IPS-11a (cell line): ENCODE data around the gene NCOA7.
"Not testable (repeated sequence)": the region's sequence is repeated elsewhere in the genome, so short reads cannot be mapped to it uniquely, and the experiment has no call there.

Experiments used
- H3K4me3 ChIP-seq: one replicate; pipeline ENCODE4 v1.5.1; 2013; ENCODE audit warnings: low read depth, low read length, control low read depth

Gene NCOA7

DNA sequence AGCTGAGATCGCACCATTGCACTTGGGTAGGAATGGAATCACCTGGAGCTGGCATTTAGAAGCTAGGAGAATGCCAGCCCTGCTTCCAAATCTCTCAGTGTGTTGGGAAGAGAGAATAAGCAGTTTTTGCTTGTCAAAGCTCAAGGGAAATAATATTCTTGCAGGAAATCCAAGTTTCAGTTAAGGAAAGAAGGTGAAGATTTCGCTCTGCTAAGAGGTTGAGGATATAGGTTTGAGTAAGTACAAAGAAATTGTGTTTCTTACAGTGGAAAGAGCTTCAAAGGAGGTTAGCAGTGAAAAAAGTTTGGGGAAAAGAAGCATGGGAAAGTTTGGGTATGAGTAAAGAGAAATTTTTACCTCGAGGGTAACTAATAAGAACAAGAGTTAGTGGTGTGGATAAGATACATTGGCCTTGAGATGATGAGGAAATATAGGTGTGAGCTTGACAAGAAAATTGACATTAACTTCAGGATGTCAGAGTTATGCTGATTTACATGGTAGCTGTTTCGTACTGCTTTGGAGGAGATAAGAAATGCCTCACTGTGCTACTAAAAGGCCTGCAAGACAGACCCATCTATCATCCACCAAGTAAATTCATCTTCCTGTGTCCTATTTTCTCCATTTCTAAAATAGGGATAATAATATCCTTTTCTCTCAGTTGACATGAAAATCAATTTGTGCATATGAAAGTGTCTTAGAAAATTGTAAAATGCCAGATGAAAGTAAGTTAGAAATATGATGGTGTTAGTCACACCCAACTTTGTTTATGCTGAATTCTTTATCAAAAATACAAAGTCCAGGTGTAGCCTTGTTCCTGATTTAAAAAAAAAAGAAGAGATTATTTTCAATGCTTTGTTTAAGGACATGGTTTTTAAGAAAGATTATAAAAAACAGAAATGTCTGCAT lies 153.0 kb downstream of the NCOA7 start:
- H3K4me3 ChIP-seq, result no peak overlapping the region

DNA sequence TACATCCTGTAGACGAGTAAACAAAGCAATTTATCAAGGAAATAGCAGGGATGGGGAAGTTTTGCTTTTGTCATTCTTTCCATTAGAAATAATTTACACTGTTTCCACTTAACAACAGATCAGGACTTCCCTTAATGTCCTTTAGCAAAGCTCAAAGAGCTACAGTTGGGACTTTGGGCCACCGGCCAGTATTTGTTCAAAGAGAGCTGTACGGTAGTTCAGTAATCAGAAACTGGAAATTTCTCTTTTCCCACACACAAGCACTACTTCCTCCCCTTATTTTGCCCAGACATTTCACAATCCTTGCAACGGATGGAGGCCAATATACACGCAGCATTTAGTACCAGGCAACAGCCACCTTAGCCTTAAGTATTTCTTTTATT lies 153.7 kb downstream of the NCOA7 start:
- H3K4me3 ChIP-seq, result no peak overlapping the region

DNA sequence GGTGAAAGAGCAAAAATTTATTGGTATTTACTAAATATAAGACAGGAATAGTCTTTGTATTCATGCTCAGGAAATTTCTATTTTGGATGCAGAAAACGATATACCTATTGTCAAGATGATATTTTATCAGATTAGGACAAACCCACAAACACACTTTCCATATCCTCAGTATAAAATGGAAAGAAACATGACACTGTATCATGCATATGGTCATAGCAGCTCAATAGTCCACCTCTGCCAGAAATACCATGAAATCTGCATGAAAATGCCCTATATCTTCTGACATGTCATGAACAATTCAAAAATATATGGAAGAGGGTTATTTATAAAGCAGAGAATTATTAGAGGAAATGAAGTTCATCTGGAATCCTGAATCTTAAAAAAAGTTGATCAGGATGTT lies 154.1 kb downstream of the NCOA7 start:
- no peak overlapping the region for H3K4me3 ChIP-seq

DNA sequence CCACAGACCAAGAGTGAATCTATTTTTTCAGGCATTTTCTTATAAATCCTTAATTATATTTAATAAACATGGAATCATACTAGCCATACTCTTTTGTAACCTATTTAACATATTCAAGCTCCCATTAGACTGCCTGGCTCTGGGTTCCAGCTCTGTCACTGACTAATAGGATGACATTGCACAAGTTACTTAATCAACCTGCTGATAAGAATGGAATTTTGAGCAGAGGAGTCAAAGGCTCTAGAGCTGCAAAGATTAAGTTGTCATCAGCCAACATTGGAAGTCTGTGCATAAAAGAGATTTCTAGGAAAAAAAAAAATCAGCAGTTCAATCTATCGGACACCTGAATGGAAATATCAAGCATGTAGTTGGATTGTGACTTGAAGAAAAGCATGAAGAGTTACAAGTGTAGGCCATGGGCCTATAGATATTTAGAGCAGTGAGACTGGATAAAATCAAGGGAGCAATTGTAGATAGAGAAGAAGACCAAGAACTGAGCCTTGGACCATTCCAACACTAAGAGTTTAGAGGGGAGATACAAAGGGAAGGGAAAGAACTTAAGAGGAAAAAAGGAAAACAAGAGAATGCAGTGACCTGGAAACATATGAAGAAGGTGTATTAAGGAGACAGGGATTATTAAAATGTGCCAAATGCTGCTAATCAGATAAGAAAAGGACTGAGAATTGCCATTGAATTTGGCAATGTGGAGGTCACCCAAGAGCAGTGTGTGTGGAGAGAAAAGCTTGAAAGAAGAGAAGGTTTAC lies 154.8 kb downstream of the NCOA7 start:
- H3K4me3 ChIP-seq, result no peak overlapping the region

DNA sequence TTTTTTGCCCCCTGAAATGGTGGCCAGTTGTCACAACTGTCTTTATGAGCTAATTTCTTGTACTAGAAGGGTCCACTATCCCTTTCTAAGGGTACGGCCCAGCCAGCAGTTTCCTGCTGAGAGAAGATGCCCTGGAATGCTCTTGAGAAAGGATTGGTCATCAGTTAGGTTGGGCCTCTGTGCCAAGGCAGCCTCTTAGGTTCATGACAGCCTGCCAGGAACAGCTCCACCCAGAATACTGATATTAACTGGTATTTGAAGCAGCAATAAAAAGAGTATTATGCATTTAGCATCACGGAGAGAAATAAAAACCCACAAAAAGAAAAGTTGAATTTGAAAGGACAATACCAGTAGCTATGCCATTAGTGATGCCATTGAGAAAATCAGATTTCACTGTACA lies 156.9 kb downstream of the NCOA7 start:
- H3K4me3 ChIP-seq, result no peak overlapping the region

DNA sequence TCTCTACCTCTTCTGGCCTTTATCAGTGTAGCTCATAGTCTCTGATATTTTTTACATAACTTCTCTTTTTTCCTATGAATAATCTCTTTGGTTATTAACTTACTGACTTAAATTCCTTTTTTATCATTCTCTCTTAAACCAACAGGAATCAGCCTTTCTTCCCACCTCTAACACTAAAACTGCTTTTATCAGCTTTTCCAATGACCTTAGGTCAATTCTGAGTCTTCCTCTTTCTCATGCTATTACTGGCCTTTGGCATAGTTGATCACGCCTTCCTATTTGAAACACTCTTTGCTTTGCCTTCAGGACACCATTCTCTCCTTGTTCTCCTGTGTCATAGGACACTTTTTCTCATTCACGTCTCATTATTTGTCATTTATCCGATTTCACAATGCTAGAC lies 157.7 kb downstream of the NCOA7 start:
- H3K4me3 ChIP-seq, result no peak overlapping the region

DNA sequence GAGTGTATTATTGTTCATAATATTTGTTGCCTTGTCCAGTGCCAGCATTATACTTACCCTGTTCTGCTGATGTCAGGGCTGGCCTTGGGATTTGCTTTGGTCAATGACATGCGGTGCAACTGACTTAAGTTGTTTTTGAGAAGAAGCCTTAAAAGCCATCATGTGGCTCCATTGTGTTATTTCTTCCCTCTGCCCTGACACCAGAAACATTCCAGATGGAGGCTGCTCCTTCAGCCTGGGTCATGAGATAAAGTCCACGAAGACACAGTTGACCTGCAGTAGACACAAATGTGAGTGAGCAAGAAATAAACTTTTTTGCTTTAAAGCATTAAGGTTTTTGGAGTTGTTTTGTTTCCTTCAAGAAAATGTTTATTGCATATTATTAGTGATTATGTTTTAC lies 158.3 kb downstream of the NCOA7 start:
- no peak overlapping the region for H3K4me3 ChIP-seq

DNA sequence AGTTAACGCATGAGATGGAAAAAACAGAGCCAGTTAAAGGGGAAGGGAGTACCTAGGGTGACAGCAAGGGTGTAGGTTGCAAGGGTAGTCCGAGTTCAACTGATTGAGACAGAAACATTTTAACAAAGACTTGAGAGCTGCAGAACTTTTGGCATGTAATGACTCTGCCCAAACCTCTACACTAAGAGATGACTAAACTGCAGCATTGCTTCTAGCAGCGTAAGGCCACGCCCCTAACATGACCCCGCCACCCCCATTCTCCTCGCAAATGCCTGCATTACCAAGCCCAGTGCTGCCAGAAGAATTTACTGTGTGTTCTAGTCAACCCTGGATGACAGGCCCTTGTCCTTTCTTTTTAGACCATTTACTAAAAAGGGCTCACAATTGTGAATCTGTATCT lies 159.5 kb downstream of the NCOA7 start:
- no peak overlapping the region for H3K4me3 ChIP-seq

DNA sequence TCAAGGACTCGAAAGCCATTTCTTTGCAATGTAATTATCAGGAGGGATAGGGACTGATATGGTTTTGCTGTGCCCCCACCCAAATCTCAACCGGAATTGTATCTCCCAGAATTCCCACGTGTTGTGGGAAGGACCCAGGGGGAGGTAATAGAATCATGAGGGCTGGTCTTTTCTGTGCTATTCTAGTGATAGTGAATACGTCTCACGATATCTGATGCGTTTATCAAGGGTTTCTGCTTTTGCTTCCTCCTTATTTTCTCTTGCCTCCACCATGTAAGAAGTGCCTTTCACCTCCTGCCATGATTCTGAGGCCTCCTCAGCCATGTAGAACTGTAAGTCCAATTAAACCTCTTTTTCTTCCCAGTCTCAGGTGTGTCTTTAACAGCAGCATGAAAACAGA lies 160.0 kb downstream of the NCOA7 start:
- H3K4me3 ChIP-seq, result not testable (repeated sequence)

DNA sequence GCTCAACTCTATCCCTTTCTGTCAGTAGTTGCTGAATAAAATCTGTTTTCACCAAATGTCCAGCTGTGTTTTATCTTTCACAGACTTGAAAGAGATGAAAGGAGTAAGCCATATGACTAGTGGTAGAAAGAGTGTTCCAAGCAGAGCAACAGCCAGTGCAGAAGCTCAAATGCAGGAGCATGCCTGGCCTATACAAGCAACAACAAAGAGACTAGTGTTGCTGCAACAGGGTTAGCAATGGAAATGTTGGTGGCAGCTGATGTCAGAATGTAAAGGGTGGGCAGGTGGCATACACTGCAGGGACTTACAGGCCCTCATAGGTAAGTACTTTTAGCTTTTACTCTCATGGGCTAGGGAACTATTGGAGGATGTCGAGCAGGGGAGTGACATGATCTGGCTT lies 160.6 kb downstream of the NCOA7 start:
- no peak overlapping the region for H3K4me3 ChIP-seq

DNA sequence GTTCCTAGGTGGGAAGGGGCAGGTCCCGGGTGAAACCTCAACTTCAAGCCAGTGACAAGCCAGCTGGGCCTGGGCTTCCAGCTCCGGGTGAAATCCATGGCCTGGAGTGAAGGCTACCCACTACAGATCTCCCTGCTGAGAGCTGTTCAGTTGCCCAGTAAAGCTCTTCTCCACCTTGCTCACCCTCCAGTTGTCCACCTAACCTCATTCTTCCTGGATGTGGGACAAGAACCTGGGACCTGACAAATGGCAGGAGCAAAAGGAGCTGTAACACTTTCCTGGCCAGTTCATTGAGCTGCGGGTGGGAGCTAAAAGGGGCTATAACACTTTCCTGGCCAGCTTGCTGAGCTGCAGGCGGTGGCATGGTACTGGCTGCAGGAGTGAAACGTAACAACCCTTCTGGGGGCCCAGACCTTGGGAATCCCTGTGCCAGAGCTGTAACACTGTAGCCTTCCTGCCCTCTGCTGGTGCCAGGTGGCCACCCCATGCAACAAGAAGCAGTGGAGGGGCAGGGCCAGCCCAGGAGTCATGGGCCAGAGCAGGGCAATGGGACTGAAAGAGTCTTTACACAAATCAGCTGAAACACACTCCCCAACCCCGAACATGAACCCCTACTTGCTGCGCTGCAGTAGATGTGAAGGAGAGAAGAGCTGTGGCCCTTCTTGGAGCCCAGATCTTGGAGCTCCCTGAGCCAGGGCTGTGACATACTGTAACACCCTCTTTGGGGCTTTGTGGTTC lies 162.2 kb downstream of the NCOA7 start:
- no peak overlapping the region for H3K4me3 ChIP-seq

DNA sequence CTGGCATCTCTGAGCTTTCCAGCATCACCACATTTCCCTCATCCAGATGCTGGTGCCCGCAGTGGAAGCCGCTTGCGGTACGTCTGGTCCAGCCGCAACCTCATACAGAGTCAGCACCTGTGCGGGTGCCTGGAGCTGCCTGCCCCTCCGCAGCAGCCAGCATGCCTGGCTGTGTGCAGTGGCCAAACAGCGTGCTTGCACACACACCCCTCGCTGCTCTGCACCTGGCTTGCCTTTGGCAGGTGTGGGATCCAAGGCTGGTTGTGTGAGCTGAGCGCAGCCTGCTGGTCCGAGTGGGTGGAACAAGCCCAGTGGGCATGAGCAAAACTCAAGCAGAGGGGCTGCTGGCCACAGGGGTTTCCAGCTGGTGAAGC lies 162.7 kb downstream of the NCOA7 start:
- H3K4me3 ChIP-seq, result no peak overlapping the region

DNA sequence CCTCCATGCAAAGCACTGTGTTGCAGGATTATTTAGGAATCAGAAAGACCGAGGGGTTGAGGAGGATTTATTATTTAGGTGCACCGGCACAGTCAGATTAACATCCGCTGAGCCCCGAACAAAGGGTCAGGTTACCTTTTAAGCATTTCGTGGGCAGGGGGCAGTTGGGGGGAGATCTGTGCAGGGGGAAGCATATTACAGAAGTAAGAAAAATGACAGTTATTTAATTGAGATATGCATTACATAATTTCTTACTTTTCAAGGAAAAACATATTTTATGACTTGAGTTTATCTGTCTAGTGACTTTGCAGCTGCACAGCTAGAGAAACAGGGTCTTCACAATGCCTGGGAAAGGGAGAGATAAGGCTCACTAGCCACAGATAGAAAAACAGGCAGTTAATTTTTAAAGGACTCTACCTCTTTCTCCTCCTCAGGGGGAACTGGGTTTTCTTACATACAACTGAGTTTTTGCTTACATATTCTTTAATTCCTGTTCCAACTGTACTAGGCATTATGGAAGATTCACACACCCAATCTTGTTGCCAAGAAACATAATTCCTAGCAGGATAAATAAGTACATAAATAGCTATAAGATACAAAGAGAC lies 164.1 kb downstream of the NCOA7 start:
- no peak overlapping the region for H3K4me3 ChIP-seq

DNA sequence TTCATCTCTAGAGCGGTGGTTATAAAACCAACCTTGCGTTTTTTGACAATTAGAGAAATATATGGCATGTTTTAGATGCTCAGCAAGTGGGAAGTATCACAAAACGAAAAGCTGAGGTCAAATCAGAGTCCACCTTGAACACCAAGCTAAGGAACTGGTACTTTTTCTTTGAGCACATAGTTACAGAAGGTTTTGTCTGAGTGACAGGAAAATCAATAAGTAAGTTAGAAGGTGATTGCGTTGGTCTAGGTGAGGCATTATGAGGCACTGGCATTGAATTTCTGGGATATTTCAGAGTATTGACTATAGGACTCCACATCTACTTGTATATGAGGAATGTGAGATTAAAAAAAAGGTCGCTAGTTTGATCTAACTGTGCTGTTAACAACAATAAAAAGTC lies 165.2 kb downstream of the NCOA7 start:
- H3K4me3 ChIP-seq, result no peak overlapping the region

DNA sequence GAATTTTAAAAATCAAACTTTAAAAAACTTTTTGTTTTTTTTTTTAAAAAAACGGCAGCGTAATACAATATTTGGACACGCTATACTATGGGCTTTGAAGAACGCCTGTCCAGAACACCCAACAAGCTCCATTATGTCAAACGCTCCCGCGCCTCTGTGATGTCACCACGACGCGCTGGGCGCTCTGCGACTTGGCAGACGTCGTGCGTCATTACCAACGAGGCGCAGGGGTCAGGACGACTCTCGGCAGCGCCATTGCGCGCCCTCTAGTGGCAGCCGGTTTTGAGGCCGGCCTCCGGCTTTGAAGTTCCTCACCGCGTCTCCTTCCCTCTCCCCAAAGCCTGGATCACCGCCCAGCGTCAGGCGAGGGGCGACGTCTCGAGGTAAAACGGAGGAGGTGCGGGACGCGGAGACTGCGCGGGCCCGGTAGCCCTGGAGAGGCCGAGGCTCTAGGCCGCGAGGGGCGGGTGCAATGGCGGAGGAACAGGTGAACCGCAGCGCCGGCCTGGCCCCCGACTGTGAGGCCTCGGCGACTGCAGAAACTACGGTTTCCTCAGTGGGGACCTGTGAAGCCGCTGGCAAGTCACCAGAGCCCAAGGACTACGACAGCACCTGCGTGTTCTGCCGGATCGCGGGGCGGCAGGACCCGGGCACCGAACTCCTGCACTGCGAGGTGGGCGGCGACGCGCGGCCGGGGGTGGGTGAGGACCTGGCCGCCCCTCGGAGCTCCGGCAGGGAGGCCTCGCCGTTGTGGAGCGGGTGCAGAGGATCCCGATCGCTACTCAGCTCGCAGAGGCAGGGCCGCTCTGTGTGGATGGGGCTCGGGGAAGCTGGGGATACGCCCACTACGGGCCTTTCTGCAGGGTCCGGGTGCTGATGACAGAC lies 166.0 kb downstream of the NCOA7 start, which contains the start of gene HINT3:
HINT3 (plus strand) TSS at position 265 of the 885 bp plus-strand sequence; CDS start at position 473, 208 bp downstream.
- peak within 1 kb of the TSS; percentile 65 for H3K4me3 ChIP-seq

DNA sequence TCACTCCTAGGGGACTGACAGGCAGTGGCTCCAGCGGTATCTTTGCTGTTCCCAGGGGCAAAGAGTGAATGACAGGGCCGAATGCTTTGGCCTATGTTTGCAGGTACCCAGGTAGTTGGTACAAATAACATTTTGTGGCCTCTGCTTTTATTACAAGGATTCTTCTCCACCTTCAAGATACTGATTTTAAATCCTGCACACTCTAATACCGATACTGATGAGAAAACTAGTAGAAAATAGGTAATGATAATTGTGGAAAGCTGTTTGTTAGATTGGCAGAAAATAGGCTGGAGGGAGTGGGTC lies 166.6 kb downstream of the NCOA7 start:
- H3K4me3 ChIP-seq, result peak overlapping the region; percentile 65

DNA sequence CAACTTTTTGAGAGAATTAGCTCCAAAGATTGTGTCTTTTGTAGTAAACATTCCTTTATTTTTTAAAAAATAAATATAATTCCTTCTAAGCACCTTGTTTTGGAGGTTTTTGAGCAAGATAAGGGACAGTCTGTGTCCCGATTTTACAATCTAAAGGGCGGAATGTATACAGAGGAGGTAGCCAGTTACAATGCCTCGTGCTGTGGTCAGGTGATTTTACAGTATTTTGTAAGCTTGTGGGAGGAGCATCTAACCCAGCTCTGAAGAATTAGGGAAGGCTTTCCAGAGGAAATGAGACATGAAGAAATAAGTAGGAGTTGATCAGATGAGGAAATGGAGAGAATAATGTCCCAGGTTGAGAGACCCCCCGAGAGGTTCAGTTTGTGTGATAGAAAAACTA lies 167.1 kb downstream of the NCOA7 start:
- no peak overlapping the region for H3K4me3 ChIP-seq

DNA sequence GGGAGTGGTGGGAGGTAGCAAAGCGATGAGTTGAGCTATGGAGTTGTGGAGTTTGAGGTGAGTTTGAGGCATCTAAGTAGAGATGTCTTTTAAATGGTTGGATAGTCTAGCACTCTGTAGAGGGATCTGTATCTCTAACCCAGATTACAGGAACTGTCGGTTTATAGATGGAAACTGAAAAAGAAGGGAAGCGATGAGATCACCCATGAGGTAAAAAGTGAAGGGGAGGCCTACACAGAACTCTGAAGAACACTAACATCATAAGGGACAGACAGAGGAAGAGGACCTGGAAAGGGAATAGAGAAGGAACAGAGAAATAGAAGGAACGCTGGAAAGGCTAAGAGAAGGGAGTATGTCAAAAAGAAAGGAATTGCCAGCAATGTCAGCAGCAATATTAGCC lies 168.3 kb downstream of the NCOA7 start:
- H3K4me3 ChIP-seq, result no peak overlapping the region

DNA sequence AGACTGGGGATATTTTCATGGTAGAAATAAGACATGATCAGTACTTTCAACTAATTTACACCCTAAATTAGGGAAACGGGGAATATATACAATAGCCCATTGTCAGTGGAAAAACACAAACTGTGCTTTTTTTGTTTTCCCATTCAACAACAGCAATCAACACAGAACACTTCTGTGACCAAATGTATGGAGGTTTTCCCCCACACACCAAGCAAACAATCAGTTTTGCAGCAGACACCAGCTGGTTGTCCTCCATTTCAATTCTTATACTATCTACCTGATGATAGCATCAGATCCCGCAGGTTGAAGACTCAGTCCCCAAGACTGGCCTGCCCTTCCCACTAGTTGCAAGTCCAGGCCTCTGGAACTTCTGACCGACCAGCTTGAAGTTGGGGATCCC lies 170.4 kb downstream of the NCOA7 start:
- no peak overlapping the region for H3K4me3 ChIP-seq

DNA sequence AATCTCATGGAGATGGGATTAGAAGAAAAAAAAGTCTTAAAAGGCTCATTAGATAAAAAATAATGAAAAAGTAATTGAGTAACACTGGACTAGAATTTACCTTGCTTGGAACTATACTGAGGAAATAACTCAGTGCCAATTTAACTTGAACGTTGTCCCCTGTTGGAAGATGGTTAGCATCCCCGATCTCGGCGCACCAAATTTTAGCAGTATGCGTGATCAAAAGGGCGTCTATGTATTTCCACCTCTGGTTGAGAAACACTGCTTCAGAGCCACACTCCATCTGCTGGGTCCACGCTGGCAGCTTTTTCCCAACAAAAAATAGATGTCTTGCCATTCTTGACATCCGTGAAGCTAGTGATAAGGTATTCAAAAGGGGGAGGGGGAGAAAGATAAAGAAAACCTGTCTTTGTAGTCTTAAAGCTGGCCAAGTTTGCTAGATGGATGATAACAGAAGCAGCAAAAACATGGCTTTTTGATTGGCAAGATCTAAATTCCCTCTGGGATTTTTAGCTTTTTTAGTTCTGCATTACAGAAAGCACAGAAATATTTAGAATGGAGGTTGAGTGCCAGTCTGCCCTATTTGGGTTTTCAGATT lies 172.2 kb downstream of the NCOA7 start:
- H3K4me3 ChIP-seq, result no peak overlapping the region
